ENCODE data around the gene AOPEP. TPM values are rescaled to one million over a fixed set of nuclear protein-coding genes. Genes with fewer than 3 reads are reported as not detected.

AOPEP gene
- total RNA-seq, 1 experiment from 2014 or later, result 14.4 TPM

DNA sequence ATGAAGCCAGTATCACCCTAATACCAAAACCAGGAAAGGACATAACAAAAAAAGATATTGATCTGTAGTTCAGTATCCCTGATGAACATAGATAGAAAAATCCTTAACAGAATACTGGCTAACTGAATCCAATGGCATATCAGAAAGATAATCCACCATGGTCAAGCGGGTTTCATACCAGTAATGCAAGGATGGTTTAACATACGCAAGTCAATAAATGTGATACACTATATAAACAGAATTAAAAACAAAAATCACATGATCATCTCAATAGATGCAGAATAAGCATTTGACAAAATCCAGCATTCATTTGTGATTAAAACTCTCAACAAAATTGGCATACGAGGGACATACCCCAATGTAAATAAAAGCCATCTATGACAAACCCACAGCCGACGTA, 110.9 kb downstream of the AOPEP start:
- DNase-seq (ENCODE audit: low spot score), result no peak
- ATAC-seq, result no peak
- no peaks in the 10 kb centered on the region for H3K4me1 Mint-ChIP-seq
- peaks cover 19% of the 10 kb centered on the region for H3K9me3 Mint-ChIP-seq
- H3K27ac Mint-ChIP-seq, result no peak overlapping the region
- H3K36me3 Mint-ChIP-seq, result peaks cover 10% of the 10 kb centered on the region
- no peaks in the 10 kb centered on the region; the same call in 1 of the 2 replicates for H3K27me3 Mint-ChIP-seq (ENCODE audit: low read depth)
- ChIA-PET POLR2A (no interaction called here), CTCF (no interaction called here)
- no peak overlapping the region for H3K4me3 Mint-ChIP-seq
- TF ChIP-seq RORB (CRISPR knock-in tag; IDR thresholded peaks at IDR 0.05) (no peak), MXD4 (CRISPR knock-in tag; IDR thresholded peaks at IDR 0.05; ENCODE audit: borderline replicate concordance) (no peak), JUN (CRISPR knock-in tag; IDR thresholded peaks at IDR 0.05) (no peak), TEAD4 (CRISPR knock-in tag; IDR thresholded peaks at IDR 0.05) (no peak), ETV6 (CRISPR knock-in tag; IDR thresholded peaks at IDR 0.05) (no peak), STAT6 (CRISPR knock-in tag; conservative IDR thresholded peaks at IDR 0.05; ENCODE audit: low read depth) (no peak), ARID4B (CRISPR knock-in tag; IDR thresholded peaks at IDR 0.05; ENCODE audit: borderline replicate concordance) (no peak), TEAD1 (CRISPR knock-in tag; IDR thresholded peaks at IDR 0.05) (no peak), MAX (CRISPR knock-in tag; IDR thresholded peaks at IDR 0.05) (no peak)

DNA sequence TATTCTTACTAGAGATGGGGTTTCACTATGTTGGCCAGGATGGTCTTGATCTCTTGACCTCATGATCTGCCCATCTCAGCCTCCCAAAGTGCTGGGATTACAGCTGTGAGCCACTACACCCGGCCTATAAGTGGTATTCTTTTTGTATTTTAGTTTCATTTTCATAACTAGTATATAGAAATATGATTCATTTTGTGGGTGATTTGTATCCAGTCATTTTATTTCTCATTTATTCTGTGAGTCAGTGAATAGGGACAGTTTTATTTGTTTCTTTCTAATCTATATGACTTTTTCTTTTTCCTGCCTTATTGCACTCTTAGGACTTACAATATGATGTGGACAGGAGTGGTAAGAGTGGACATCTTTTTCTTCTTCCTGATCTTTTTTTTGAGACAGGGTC, 112.9 kb downstream of the AOPEP start:
- Mint-ChIP-seq H3K9me3 (peaks cover 19% of the 10 kb centered on the region), H3K27ac (no peak overlapping the region), H3K4me1 (peaks cover 6% of the 10 kb centered on the region), H3K27me3 (ENCODE audit: low read depth) (no peaks in the 10 kb centered on the region), H3K4me3 (no peak overlapping the region), H3K36me3 (peaks cover 10% of the 10 kb centered on the region)
- CTCF ChIA-PET, result no interaction called here
- ATAC-seq (no peak), DNase-seq (ENCODE audit: low spot score) (no peak)
- POLR2A ChIA-PET, result no interaction called here
- TF ChIP-seq ZNF416 (CRISPR knock-in tag; IDR thresholded peaks at IDR 0.05), result no peak
- no peak for TF ChIP-seq NR1H2 (CRISPR knock-in tag; IDR thresholded peaks at IDR 0.05)
- TF ChIP-seq EMX1 (CRISPR knock-in tag; IDR thresholded peaks at IDR 0.05), result no peak
- no peak for TF ChIP-seq ZNF232 (CRISPR knock-in tag; IDR thresholded peaks at IDR 0.05)
- no peak for TF ChIP-seq MLX (CRISPR knock-in tag; IDR thresholded peaks at IDR 0.05)
- TF ChIP-seq ESRRA (CRISPR knock-in tag; IDR thresholded peaks at IDR 0.05; ENCODE audit: borderline replicate concordance), result no peak
- no peak for TF ChIP-seq JAZF1 (CRISPR knock-in tag; IDR thresholded peaks at IDR 0.05)
- TF ChIP-seq HMGXB4 (CRISPR knock-in tag; IDR thresholded peaks at IDR 0.05), result no peak
- no peak for TF ChIP-seq E2F1 (CRISPR knock-in tag; IDR thresholded peaks at IDR 0.05)
- TF ChIP-seq, protein P1, sequence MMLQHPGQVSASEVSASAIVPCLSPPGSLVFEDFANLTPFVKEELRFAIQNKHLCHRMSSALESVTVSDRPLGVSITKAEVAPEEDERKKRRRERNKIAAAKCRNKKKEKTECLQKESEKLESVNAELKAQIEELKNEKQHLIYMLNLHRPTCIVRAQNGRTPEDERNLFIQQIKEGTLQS (CRISPR knock-in tag; conservative IDR thresholded peaks at IDR 0.05), result no peak
- TF ChIP-seq, protein P2, sequence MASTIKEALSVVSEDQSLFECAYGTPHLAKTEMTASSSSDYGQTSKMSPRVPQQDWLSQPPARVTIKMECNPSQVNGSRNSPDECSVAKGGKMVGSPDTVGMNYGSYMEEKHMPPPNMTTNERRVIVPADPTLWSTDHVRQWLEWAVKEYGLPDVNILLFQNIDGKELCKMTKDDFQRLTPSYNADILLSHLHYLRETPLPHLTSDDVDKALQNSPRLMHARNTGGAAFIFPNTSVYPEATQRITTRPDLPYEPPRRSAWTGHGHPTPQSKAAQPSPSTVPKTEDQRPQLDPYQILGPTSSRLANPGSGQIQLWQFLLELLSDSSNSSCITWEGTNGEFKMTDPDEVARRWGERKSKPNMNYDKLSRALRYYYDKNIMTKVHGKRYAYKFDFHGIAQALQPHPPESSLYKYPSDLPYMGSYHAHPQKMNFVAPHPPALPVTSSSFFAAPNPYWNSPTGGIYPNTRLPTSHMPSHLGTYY (CRISPR knock-in tag; IDR thresholded peaks at IDR 0.05), result no peak
- TF ChIP-seq ZNF138 (CRISPR knock-in tag; conservative IDR thresholded peaks at IDR 0.05), result no peak
- TF ChIP-seq PREB (CRISPR knock-in tag; IDR thresholded peaks at IDR 0.05; ENCODE audit: borderline replicate concordance), result no peak

Data from WTC11 (cell line).